ENCODE data around the gene IFFO2. TPM values are rescaled to one million over a fixed set of nuclear protein-coding genes. Genes with fewer than 3 reads are reported as not detected.
A peak's percentile ranks its signal among the peaks of the same experiment; 100 is the strongest.
"Not testable (repeated sequence)": the region's sequence is repeated elsewhere in the genome, so short reads cannot be mapped to it uniquely, and the experiment has no call there.

The IFFO2 gene
- total and polyA plus RNA-seq, 7 experiments from 2014 or later: 1.1 to 57.1 (median 25.7) TPM

GRCh38 chr1:18899363-18900049, 57.0 kb downstream of the IFFO2 start:
- H3K9me3 ChIP-seq (ENCODE audit: control insufficient read depth in 2 of 3, low read length in 3 of 3): no peaks in the 10 kb centered on the region
- H3K27ac ChIP-seq (ENCODE audit: low read depth, low read length): no peak overlapping the region
- Mint-ChIP-seq H3K27me3 (no peaks in the 10 kb centered on the region), H3K9me3 (no peaks in the 10 kb centered on the region), H3K4me3 (peak overlapping the region in 2 of 10 donors; percentile 13 to 96), H3K36me3 (no peaks in the 10 kb centered on the region), H3K4me1 (peaks cover 22 to 43% (median 41%) of the 10 kb centered on the region in 7 donors), H3K27ac (no peak overlapping the region)
- H3K36me3 ChIP-seq (ENCODE audit: control insufficient read depth in 2 of 3, insufficient read depth in 3 of 3, low read length in 3 of 3): no peaks in the 10 kb centered on the region
- H3K4me1 ChIP-seq (ENCODE audit: control insufficient read depth in 2 of 2, insufficient read depth in 2 of 2, low read length in 2 of 2): peaks cover 3 to 12% of the 10 kb centered on the region in 2 donors
- CTCF ChIA-PET: interaction anchor here (0.8 to 1.8 kb wide), 2 partner anchors 9 to 197 kb away, joined by 3 to 4 read pairs; no protein-coding TSS in a partner anchor
- POLR2A ChIA-PET: interaction anchor here (1.1 to 1.2 kb wide), 2 partner anchors 55 to 57 kb away, joined by 3 to 4 read pairs; partner anchors contain the start of gene IFFO2
- intact Hi-C loops (cut with micrococcal nuclease): loop anchor here (5.0 to 10.0 kb wide), 3 partner anchors 315 to 695 kb away; partner anchors contain the start of gene UBR4 (in 1 of the 2)
- no peak for DNase-seq
- no peak overlapping the region for H3K4me3 ChIP-seq (ENCODE audit: low read length)
- H3K27me3 ChIP-seq (ENCODE audit: control insufficient read depth in 2 of 2, insufficient read depth in 2 of 2, low read length in 2 of 2): no peaks in the 10 kb centered on the region
- no peak for ATAC-seq

GRCh38 chr1:18898567-18898966, 57.9 kb downstream of the IFFO2 start:
- ATAC-seq: no peak

DNA sequence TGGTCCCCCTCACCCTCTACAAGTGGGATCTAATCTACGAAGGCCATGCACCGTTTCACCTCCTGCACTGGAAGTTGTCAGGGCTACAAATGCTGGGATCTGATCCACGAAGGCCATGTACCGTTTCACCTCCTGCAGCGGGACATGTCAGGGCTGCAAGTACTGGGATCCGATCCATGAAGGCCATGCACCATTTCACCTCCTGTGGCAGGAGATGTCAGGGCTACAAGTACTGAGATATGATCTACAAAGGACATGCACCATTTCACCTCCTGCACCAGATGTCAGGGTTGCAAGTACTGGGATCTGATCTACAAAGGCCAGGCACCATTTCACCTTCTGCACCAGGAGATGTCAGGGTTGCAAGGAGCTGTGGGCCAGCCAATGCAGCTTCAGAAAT, 61.2 kb downstream of the IFFO2 start:
- intact Hi-C loops (cut with micrococcal nuclease): no loop called here
- ATAC-seq (no peak), DNase-seq (no peak)
- no peaks in the 10 kb centered on the region for H3K9me3 ChIP-seq (ENCODE audit: control insufficient read depth in 2 of 3, low read length in 3 of 3)
- Mint-ChIP-seq H3K4me1 (peaks cover 5 to 14% (median 12%) of the 10 kb centered on the region in 7 donors), H3K36me3 (no peaks in the 10 kb centered on the region), H3K27me3 (no peaks in the 10 kb centered on the region), H3K9me3 (no peaks in the 10 kb centered on the region), H3K4me3 (no peak overlapping the region), H3K27ac (no peak overlapping the region)
- ChIA-PET CTCF (interaction anchor here (0.7 to 1.2 kb wide), 3 partner anchors 11 to 80 kb away, joined by 3 to 5 read pairs (median 4); no protein-coding TSS in a partner anchor), POLR2A (interaction anchor here (0.6 kb wide), 1 partner anchor 29 kb away, joined by 3 read pairs; no protein-coding TSS in a partner anchor)
- H3K4me3 ChIP-seq (ENCODE audit: low read length): no peak overlapping the region
- no peaks in the 10 kb centered on the region for H3K36me3 ChIP-seq (ENCODE audit: control insufficient read depth in 2 of 3, insufficient read depth in 3 of 3, low read length in 3 of 3)
- H3K4me1 ChIP-seq (ENCODE audit: control insufficient read depth in 2 of 2, insufficient read depth in 2 of 2, low read length in 2 of 2): no peaks in the 10 kb centered on the region
- no peaks in the 10 kb centered on the region for H3K27me3 ChIP-seq (ENCODE audit: control insufficient read depth in 2 of 2, insufficient read depth in 2 of 2, low read length in 2 of 2)
- no peak overlapping the region for H3K27ac ChIP-seq (ENCODE audit: low read depth, low read length)

More at GRCh38 chr1:18898567-18898966, 57.9 kb downstream of the IFFO2 start:
- H3K36me3 ChIP-seq (ENCODE audit: control insufficient read depth in 2 of 3, insufficient read depth in 3 of 3, low read length in 3 of 3): no peaks in the 10 kb centered on the region
- H3K27ac Mint-ChIP-seq: no peak overlapping the region
- H3K4me1 Mint-ChIP-seq: peaks cover 22 to 40% (median 35%) of the 10 kb centered on the region in 7 donors
- H3K27me3 ChIP-seq (ENCODE audit: control insufficient read depth in 2 of 2, insufficient read depth in 2 of 2, low read length in 2 of 2): no peaks in the 10 kb centered on the region
- POLR2A ChIA-PET: no interaction called here
- H3K4me1 ChIP-seq (ENCODE audit: control insufficient read depth in 2 of 2, insufficient read depth in 2 of 2, low read length in 2 of 2): peaks cover 3 to 12% of the 10 kb centered on the region in 2 donors
- intact Hi-C loops (cut with micrococcal nuclease): no loop called here
- no peaks in the 10 kb centered on the region for H3K9me3 Mint-ChIP-seq
- H3K27ac ChIP-seq (ENCODE audit: low read depth, low read length): no peak overlapping the region
- H3K4me3 Mint-ChIP-seq: no peak overlapping the region
- no peaks in the 10 kb centered on the region for H3K9me3 ChIP-seq (ENCODE audit: control insufficient read depth in 2 of 3, low read length in 3 of 3)
- no peaks in the 10 kb centered on the region for H3K36me3 Mint-ChIP-seq
- no peak for DNase-seq
- H3K27me3 Mint-ChIP-seq: no peaks in the 10 kb centered on the region
- CTCF ChIA-PET: interaction anchor here (1.8 kb wide), 1 partner anchor 197 kb away, joined by 4 read pairs; no protein-coding TSS in a partner anchor
- no peak overlapping the region for H3K4me3 ChIP-seq (ENCODE audit: low read length)

- Mint-ChIP-seq H3K27ac (no peak overlapping the region), H3K9me3 (no peaks in the 10 kb centered on the region), H3K36me3 (no peaks in the 10 kb centered on the region), H3K4me3 (no peak overlapping the region), H3K4me1 (peaks cover 0 to 4% (median 0%) of the 10 kb centered on the region in 7 donors), H3K27me3 (no peaks in the 10 kb centered on the region)
- no peaks in the 10 kb centered on the region for H3K36me3 ChIP-seq (ENCODE audit: control insufficient read depth in 2 of 3, insufficient read depth in 3 of 3, low read length in 3 of 3)
- intact Hi-C loops (cut with micrococcal nuclease): no loop called here
- DNase-seq (no peak), ATAC-seq (no peak)
- no peaks in the 10 kb centered on the region for H3K9me3 ChIP-seq (ENCODE audit: control insufficient read depth in 2 of 3, low read length in 3 of 3)
- H3K4me3 ChIP-seq (ENCODE audit: low read length): no peak overlapping the region
- ChIA-PET CTCF (interaction anchor here (0.8 to 1.9 kb wide), 4 partner anchors 9 to 203 kb away, joined by 3 to 9 read pairs (median 4); no protein-coding TSS in a partner anchor), POLR2A (no interaction called here)
- no peaks in the 10 kb centered on the region for H3K4me1 ChIP-seq (ENCODE audit: control insufficient read depth in 2 of 2, insufficient read depth in 2 of 2, low read length in 2 of 2)
- H3K27me3 ChIP-seq (ENCODE audit: control insufficient read depth in 2 of 2, insufficient read depth in 2 of 2, low read length in 2 of 2): no peaks in the 10 kb centered on the region
- H3K27ac ChIP-seq (ENCODE audit: low read depth, low read length): no peak overlapping the region
These were observed 63.4 kb downstream of the IFFO2 start for GRCh38 chr1:18893120-18893519.

DNA sequence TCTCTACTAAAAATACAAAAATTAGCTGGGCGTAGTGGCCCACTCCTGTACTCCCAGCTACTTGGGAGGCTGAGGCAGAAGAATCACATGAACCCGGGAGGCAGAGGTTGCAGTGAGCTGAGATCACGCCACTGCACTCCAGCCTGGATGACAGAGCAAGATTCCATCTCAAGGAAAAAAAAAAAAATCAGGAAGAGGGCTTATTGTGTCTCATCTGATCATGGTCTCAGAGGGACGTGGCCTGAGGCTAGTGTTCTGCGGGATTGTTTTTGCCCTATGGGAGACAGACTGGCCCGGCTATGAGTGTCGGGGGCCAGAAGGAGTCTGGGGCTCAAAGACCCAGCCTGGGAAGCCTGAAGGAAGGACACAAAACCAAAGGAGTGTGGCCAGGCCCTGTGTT, 64.6 kb downstream of the IFFO2 start:
- CTCF ChIA-PET: not testable (repeated sequence)

GRCh38 chr1:18891426-18891780, 65.1 kb downstream of the IFFO2 start:
- CTCF ChIA-PET: no interaction called here
- no peak overlapping the region for H3K4me3 Mint-ChIP-seq

More for the DNA sequence above, 64.6 kb downstream of the IFFO2 start:
- intact Hi-C loops (cut with micrococcal nuclease); H3K27ac ChIP-seq (ENCODE audit: low read depth, low read length); H3K27ac Mint-ChIP-seq; H3K4me1 Mint-ChIP-seq; POLR2A ChIA-PET; H3K4me1 ChIP-seq (ENCODE audit: control insufficient read depth in 2 of 2, insufficient read depth in 2 of 2, low read length in 2 of 2); H3K4me3 Mint-ChIP-seq; ATAC-seq; H3K4me3 ChIP-seq (ENCODE audit: low read length); H3K36me3 Mint-ChIP-seq; H3K36me3 ChIP-seq (ENCODE audit: control insufficient read depth in 2 of 3, insufficient read depth in 3 of 3, low read length in 3 of 3); H3K27me3 ChIP-seq (ENCODE audit: control insufficient read depth in 2 of 2, insufficient read depth in 2 of 2, low read length in 2 of 2); H3K9me3 Mint-ChIP-seq; DNase-seq; H3K9me3 ChIP-seq (ENCODE audit: control insufficient read depth in 2 of 3, low read length in 3 of 3); H3K27me3 Mint-ChIP-seq: not testable (repeated sequence)

More at GRCh38 chr1:18891426-18891780, 65.1 kb downstream of the IFFO2 start:
- H3K36me3 Mint-ChIP-seq: no peaks in the 10 kb centered on the region
- H3K27me3 Mint-ChIP-seq: no peaks in the 10 kb centered on the region
- no peaks in the 10 kb centered on the region for H3K4me1 ChIP-seq (ENCODE audit: control insufficient read depth in 2 of 2, insufficient read depth in 2 of 2, low read length in 2 of 2)
- intact Hi-C loops (cut with micrococcal nuclease): no loop called here
- no peak for ATAC-seq
- no peak overlapping the region for H3K4me3 ChIP-seq (ENCODE audit: low read length)
- no peak for DNase-seq
- POLR2A ChIA-PET: no interaction called here
- H3K27ac ChIP-seq (ENCODE audit: low read depth, low read length): no peak overlapping the region
- peaks cover 0 to 4% (median 0%) of the 10 kb centered on the region in 7 donors for H3K4me1 Mint-ChIP-seq
- H3K27ac Mint-ChIP-seq: peak overlapping the region in 1 of 9 donors; percentile 46
- H3K9me3 Mint-ChIP-seq: no peaks in the 10 kb centered on the region
- no peaks in the 10 kb centered on the region for H3K27me3 ChIP-seq (ENCODE audit: control insufficient read depth in 2 of 2, insufficient read depth in 2 of 2, low read length in 2 of 2)
- H3K9me3 ChIP-seq (ENCODE audit: control insufficient read depth in 2 of 3, low read length in 3 of 3): no peaks in the 10 kb centered on the region
- no peaks in the 10 kb centered on the region for H3K36me3 ChIP-seq (ENCODE audit: control insufficient read depth in 2 of 3, insufficient read depth in 3 of 3, low read length in 3 of 3)

All from naive thymus-derived CD4-positive, alpha-beta T cell (primary cell).